SH-SY5Y (cell line): ENCODE results near the gene TNS3.

Experiments
- GATA2 ChIP-seq: IDR thresholded peaks from 2 replicates; pipeline ENCODE4 v1.6.1; 2011; ENCODE audit warnings: mild to moderate bottlenecking, low read depth, low read length
- GATA3 ChIP-seq: IDR thresholded peaks from 2 replicates; pipeline ENCODE4 v1.6.1; 2011; ENCODE audit warnings: low read depth, mild to moderate bottlenecking, low read length, moderate library complexity

GRCh38 chr7:47479821-47480575 lies 101.9 kb downstream of the TNS3 start:
- TF ChIP-seq GATA3 (no peak), GATA2 (no peak)
